ENCODE data around the gene TLCD3B.
A peak's percentile ranks its signal among the peaks of the same experiment; 100 is the strongest.

Gene TLCD3B

GRCh38 chr16:29995911-29996765 is 34.9 kb downstream of the TLCD3B start, which contains the start of gene INO80E:
Gene INO80E (plus strand): TSS chr16:29996241. CDS start chr16:29996311, 70 bp downstream.
- H3K27me3 Mint-ChIP-seq = no peaks in the 10 kb centered on the region
- peaks cover 94% of the 10 kb centered on the region for H3K36me3 Mint-ChIP-seq (ENCODE audit: low read depth)
- peak; percentile 99 for DNase-seq
- H3K4me1 Mint-ChIP-seq (ENCODE audit: low read depth) = peaks cover 45% of the 10 kb centered on the region
- H3K9me3 Mint-ChIP-seq = no peaks in the 10 kb centered on the region
- peak within 1 kb of the TSS; percentile 100 for H3K27ac Mint-ChIP-seq
- H3K4me3 Mint-ChIP-seq = peak within 1 kb of the TSS; percentile 94

DNA sequence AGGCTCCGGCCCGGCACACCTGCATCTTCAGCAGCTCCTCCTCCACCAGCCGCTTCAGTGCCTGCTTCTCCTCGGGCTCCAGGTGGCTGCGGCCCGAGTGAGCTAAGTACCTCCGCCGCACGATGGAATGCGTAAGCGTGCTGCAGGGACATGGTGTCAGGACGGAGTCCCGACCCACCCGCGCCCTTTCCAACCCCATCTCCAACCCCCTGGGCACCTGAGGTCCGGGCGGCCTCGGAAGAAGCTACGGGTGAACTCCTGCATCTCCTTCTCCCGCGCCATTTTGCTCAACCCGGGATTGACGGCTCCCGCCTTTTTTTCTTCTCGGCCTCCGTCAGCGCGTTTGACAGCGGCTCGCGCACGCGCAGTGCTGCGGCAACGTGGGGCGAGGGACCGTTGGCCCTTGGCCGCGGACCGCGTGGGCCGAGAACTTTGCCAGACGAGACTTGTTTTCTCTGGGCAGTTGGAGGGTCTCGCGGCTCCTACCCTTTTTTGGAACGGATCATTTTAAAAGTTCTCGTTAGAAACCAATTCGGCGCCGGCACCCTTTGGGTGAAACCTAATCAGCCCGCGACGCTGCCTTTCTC is 35.7 kb downstream of the TLCD3B start, which contains the start of gene HIRIP3:
Gene HIRIP3 (minus strand): TSS at position 294 of the 587 bp plus-strand sequence. CDS start 12 bp downstream, at position 282.
- H3K27me3 Mint-ChIP-seq = no peaks in the 10 kb centered on the region
- H3K36me3 Mint-ChIP-seq (ENCODE audit: low read depth) = peaks cover 92% of the 10 kb centered on the region
- H3K4me3 Mint-ChIP-seq = peak within 1 kb of the TSS; percentile 94
- H3K9me3 Mint-ChIP-seq = no peaks in the 10 kb centered on the region
- peak within 1 kb of the TSS; percentile 100 for H3K27ac Mint-ChIP-seq
- peaks cover 45% of the 10 kb centered on the region for H3K4me1 Mint-ChIP-seq (ENCODE audit: low read depth)
- DNase-seq = peak; percentile 90

DNA sequence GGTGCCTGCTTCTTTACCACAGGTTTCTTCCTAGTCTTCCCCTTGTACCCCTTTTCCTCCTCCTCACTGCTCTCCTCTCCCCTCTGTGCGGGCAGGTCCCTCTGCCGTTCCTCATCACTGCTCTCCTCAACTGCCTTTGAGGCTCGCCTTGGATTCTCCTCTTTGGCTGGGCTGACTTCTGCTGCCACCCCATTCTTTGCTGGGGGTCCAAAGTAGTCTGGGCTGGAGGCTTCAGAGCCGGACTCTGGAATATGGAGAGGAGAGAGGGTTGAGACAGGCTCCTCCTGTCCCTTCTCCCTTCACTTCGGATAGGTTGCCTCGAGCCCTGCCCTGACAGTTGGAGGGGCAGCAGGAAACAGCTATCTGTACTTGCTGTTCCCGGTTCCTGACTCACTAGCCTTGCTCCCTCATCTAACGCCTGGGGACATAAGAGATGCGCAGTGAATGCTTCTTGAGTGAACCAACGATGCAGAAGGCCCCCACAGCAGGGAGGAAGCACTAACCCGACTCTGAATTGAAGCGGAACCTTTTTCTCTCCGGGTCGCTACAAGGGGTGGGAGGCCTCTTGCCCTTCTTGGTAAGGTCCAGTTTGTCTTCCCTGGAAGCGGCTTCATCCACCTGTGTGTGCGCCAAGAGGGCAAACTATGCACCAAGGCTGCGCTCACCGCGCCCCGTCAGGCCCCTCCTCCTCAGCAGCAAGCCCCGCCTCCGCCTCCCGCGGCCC is 36.3 kb downstream of the TLCD3B start:
- peak overlapping the region; percentile 94 for H3K4me3 Mint-ChIP-seq
- peak overlapping the region; percentile 100 for H3K27ac Mint-ChIP-seq
- peaks cover 44% of the 10 kb centered on the region for H3K4me1 Mint-ChIP-seq (ENCODE audit: low read depth)
- DNase-seq = no peak
- peaks cover 92% of the 10 kb centered on the region for H3K36me3 Mint-ChIP-seq (ENCODE audit: low read depth)
- H3K9me3 Mint-ChIP-seq = no peaks in the 10 kb centered on the region
- no peaks in the 10 kb centered on the region for H3K27me3 Mint-ChIP-seq

GRCh38 chr16:29993903-29994599 is 37.0 kb downstream of the TLCD3B start:
- Mint-ChIP-seq H3K36me3 (ENCODE audit: low read depth) (peaks cover 92% of the 10 kb centered on the region), H3K9me3 (no peaks in the 10 kb centered on the region), H3K27me3 (no peaks in the 10 kb centered on the region), H3K4me1 (ENCODE audit: low read depth) (peaks cover 37% of the 10 kb centered on the region), H3K4me3 (peak overlapping the region; percentile 94), H3K27ac (peak overlapping the region; percentile 100)
- no peak for DNase-seq

DNA sequence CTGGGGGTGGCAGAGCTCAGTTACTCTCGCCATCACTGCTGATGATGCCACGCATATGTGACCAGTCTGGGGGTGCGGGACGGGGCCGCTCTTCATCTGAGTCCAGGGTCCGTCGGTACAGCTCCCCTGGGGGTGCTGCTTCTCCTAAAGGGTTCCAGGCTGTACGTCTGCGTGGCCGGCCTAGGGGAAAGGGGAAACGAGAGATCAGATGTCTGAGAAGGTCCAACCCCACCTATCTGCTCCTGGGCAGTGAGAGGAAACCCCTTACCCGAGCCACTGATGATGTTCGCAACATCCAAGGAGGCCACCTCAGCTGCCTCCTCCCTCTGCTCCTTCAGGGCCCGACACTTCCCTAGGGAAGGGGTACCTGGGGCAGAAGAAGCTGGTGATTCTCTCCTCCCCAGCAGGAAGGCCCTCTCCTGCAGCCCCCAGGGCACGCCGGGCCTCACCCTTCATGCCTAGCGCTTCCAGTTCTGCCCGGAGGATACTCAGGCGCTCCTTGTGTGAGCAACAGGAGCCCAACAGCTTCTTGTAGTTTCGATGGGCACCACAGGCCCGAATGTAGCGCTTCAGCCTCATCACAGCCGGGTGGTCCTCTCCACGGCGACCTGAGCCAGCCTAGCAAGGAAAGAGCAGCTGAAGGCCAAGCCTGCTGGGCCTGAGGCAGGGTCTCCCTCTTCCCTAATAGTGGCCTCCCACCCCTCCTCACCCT is 37.7 kb downstream of the TLCD3B start:
- H3K36me3 Mint-ChIP-seq (ENCODE audit: low read depth) = peaks cover 92% of the 10 kb centered on the region
- H3K27me3 Mint-ChIP-seq = no peaks in the 10 kb centered on the region
- peak overlapping the region; percentile 100 for H3K27ac Mint-ChIP-seq
- H3K4me3 Mint-ChIP-seq = peak overlapping the region; percentile 94
- H3K4me1 Mint-ChIP-seq (ENCODE audit: low read depth) = peaks cover 34% of the 10 kb centered on the region
- DNase-seq = no peak
- no peaks in the 10 kb centered on the region for H3K9me3 Mint-ChIP-seq

- no peaks in the 10 kb centered on the region for H3K27me3 Mint-ChIP-seq
- H3K36me3 Mint-ChIP-seq (ENCODE audit: low read depth) = peaks cover 90% of the 10 kb centered on the region
- peaks cover 26% of the 10 kb centered on the region for H3K4me1 Mint-ChIP-seq (ENCODE audit: low read depth)
- no peaks in the 10 kb centered on the region for H3K9me3 Mint-ChIP-seq
- peak overlapping the region; percentile 73 for H3K27ac Mint-ChIP-seq
- no peak overlapping the region for H3K4me3 Mint-ChIP-seq
- DNase-seq = no peak
Measured at GRCh38 chr16:29992344-29992967, 38.6 kb downstream of the TLCD3B start.

GRCh38 chr16:29991571-29991904 is 39.5 kb downstream of the TLCD3B start:
- Mint-ChIP-seq H3K4me1 (ENCODE audit: low read depth) (peaks cover 20% of the 10 kb centered on the region), H3K4me3 (no peak overlapping the region), H3K27ac (peak overlapping the region; percentile 29), H3K36me3 (ENCODE audit: low read depth) (peaks cover 87% of the 10 kb centered on the region), H3K9me3 (no peaks in the 10 kb centered on the region), H3K27me3 (no peaks in the 10 kb centered on the region)
- no peak for DNase-seq

DNA sequence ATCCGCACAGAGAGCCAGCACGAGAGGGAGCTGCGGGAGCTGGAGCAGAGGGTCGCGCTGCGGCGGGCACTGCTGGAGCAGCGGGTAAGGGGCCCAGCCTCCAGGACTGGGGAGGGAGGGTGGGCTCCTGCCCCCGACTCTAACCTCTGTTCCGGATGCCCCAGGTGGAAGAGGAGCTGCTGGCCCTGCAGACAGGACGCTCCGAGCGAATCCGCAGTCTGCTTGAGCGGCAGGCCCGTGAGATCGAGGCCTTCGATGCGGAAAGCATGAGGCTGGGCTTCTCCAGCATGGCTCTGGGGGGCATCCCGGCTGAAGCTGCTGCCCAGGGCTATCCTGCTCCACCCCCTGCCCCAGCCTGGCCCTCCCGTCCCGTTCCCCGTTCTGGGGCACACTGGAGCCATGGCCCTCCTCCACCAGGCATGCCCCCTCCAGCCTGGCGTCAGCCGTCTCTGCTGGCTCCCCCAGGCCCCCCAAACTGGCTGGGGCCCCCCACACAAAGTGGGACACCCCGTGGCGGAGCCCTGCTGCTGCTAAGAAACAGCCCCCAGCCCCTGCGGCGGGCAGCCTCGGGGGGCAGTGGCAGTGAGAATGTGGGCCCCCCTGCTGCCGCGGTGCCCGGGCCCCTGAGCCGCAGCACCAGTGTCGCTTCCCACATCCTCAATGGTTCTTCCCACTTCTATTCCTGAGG is 40.0 kb downstream of the TLCD3B start:
- Mint-ChIP-seq H3K27ac (no peak overlapping the region), H3K4me1 (ENCODE audit: low read depth) (peaks cover 20% of the 10 kb centered on the region), H3K36me3 (ENCODE audit: low read depth) (peaks cover 87% of the 10 kb centered on the region)

DNA sequence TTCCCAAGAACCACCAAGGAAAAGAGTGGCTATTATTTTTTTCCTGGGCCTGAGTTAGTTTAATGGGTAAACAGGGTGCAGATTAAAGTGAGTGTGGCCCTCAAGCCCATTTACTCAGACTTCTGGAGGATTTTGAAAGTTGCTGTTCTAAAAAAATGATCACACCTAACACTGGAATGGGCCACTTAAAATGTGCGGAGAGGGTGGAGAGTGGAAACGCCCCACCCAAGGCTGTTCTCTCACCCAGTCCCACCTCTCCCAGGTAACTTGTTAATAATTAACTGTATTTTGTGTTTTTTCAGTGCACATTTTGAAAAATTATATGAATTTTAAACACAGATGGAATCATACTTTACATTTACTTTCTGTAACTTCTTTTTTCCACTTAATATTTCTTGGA is 41.0 kb downstream of the TLCD3B start:
- H3K9me3 Mint-ChIP-seq = no peaks in the 10 kb centered on the region
- no peak for DNase-seq
- H3K27ac Mint-ChIP-seq = no peak overlapping the region
- peaks cover 88% of the 10 kb centered on the region for H3K36me3 Mint-ChIP-seq (ENCODE audit: low read depth)
- no peaks in the 10 kb centered on the region for H3K27me3 Mint-ChIP-seq
- peaks cover 14% of the 10 kb centered on the region for H3K4me1 Mint-ChIP-seq (ENCODE audit: low read depth)
- H3K4me3 Mint-ChIP-seq = no peak overlapping the region

More for the DNA sequence above, 40.0 kb downstream of the TLCD3B start:
- DNase-seq = no peak
- H3K4me3 Mint-ChIP-seq = no peak overlapping the region
- H3K27me3 Mint-ChIP-seq = no peaks in the 10 kb centered on the region
- no peaks in the 10 kb centered on the region for H3K9me3 Mint-ChIP-seq

- Mint-ChIP-seq H3K27me3 (no peaks in the 10 kb centered on the region), H3K36me3 (ENCODE audit: low read depth) (peaks cover 88% of the 10 kb centered on the region), H3K4me1 (ENCODE audit: low read depth) (peaks cover 7% of the 10 kb centered on the region), H3K27ac (peak overlapping the region; percentile 26), H3K9me3 (no peaks in the 10 kb centered on the region), H3K4me3 (no peak overlapping the region)
- no peak for DNase-seq
Measured at GRCh38 chr16:29989111-29989858, 41.8 kb downstream of the TLCD3B start.

- Mint-ChIP-seq H3K27ac (peak overlapping the region; percentile 55), H3K9me3 (no peaks in the 10 kb centered on the region), H3K4me1 (ENCODE audit: low read depth) (no peaks in the 10 kb centered on the region), H3K27me3 (no peaks in the 10 kb centered on the region), H3K4me3 (no peak overlapping the region), H3K36me3 (ENCODE audit: low read depth) (peaks cover 88% of the 10 kb centered on the region)
- DNase-seq = no peak
Measured at GRCh38 chr16:29988346-29989075, 42.6 kb downstream of the TLCD3B start.
